CD14-positive monocyte (primary cell): ENCODE results near the gene GLDC. TPM values are rescaled to one million over a fixed set of nuclear protein-coding genes. Genes with fewer than 3 reads are reported as not detected.

Experiments
- DNase-seq, 3 donors: peaks; one replicate each; pipeline ENCODE4 v3.0.0-alpha.2; 2011 to 2022
- H2AFZ ChIP-seq: 2 replicates; pipeline ENCODE4 v1.6.0; 2012; ENCODE audit warnings: mild to moderate bottlenecking, low read depth, low read length, inconsistent platforms; ENCODE audit not compliant: insufficient read depth, poor library complexity, severe bottlenecking
- H3K27ac ChIP-seq, 2 donors: 1 replicate in 1 of 2; 2 replicates in 1 of 2; pipeline ENCODE4 v1.5.1; 2012 to 2013; ENCODE audit warnings: low read length in 2 of 2, control low read depth in 1 of 2, inconsistent platforms in 1 of 2, low read depth in 1 of 2, mild to moderate bottlenecking in 1 of 2
- H3K27me3 ChIP-seq, 2 donors: one replicate each; pipeline versions ENCODE4 v1.6.0 to v1.6.1; 2011 to 2013; ENCODE audit warnings: low read length in 2 of 2; ENCODE audit not compliant: control insufficient read depth in 2 of 2, insufficient read depth in 2 of 2
- H3K36me3 ChIP-seq, 2 donors: replicated peaks in 1 of 2; 1 replicate in 1 of 2; 2 replicates in 1 of 2; pipeline versions ENCODE4 v1.5.1 to v1.6.1; 2012 to 2013; ENCODE audit warnings: low read length in 2 of 2, control low read depth in 1 of 2, inconsistent platforms in 1 of 2, mild to moderate bottlenecking in 1 of 2; ENCODE audit not compliant: insufficient read depth in 2 of 2, control insufficient read depth in 1 of 2
- H3K4me1 ChIP-seq, 2 donors: 1 replicate in 1 of 2; 2 replicates in 1 of 2; pipeline versions ENCODE4 v1.5.1 to v1.6.1; 2012 to 2013; ENCODE audit warnings: low read length in 2 of 2, control low read depth in 1 of 2, inconsistent platforms in 1 of 2, mild to moderate bottlenecking in 1 of 2, moderate library complexity in 1 of 2; ENCODE audit not compliant: insufficient read depth in 2 of 2, control insufficient read depth in 1 of 2
- H3K4me2 ChIP-seq: replicated peaks from 2 replicates; pipeline ENCODE3; 2012; ENCODE audit warnings: low read length, moderate library complexity, mild to moderate bottlenecking; ENCODE audit not compliant: poor library complexity, severe bottlenecking; ENCODE audit errors: extremely low read depth
- H3K4me3 ChIP-seq, 3 experiments: fragments of 200-600 bp in 1 of 3; sonication (generic) in 1 of 3; replicated peaks in 1 of 3; 1 replicate in 2 of 3; 2 replicates in 1 of 3; pipeline ENCODE4 v1.5.1; 2011 to 2013; ENCODE audit warnings: low read length in 3 of 3, mild to moderate bottlenecking in 3 of 3, control low read depth in 2 of 3, low read depth in 2 of 3, inconsistent platforms in 1 of 3, moderate library complexity in 1 of 3
- H3K79me2 ChIP-seq: 2 replicates; pipeline ENCODE4 v1.6.0; 2012; ENCODE audit warnings: mild to moderate bottlenecking, control low read depth, inconsistent platforms, low read length, moderate library complexity; ENCODE audit not compliant: insufficient read depth
- H3K9ac ChIP-seq: 2 replicates; pipeline ENCODE4 v1.6.0; 2017; ENCODE audit warnings: low read length, mild to moderate bottlenecking; ENCODE audit not compliant: insufficient read depth, poor library complexity, severe bottlenecking
- H3K9me3 ChIP-seq, 2 donors: replicated peaks in 1 of 2; 1 replicate in 1 of 2; 2 replicates in 1 of 2; pipeline versions ENCODE4 v1.5.1 to v1.6.1; 2012 to 2013; ENCODE audit warnings: low read length in 2 of 2, control low read depth in 1 of 2; ENCODE audit not compliant: control insufficient read depth in 1 of 2, insufficient read depth in 1 of 2
- H4K20me1 ChIP-seq: 2 replicates; pipeline ENCODE4 v1.6.0; 2012; ENCODE audit warnings: mild to moderate bottlenecking, low read length, control low read depth, moderate library complexity; ENCODE audit not compliant: insufficient read depth
- H3K27ac Mint-ChIP-seq, 7 donors: one replicate each; pipeline ENCODE4 v1.8.0; 2020; ENCODE audit warnings: mild to moderate bottlenecking in 7 of 7, mixed read lengths in 7 of 7, moderate library complexity in 6 of 7, inconsistent platforms in 2 of 7
- H3K27me3 Mint-ChIP-seq, 3 donors: one replicate each; pipeline ENCODE4 v1.8.0; 2021 to 2022; ENCODE audit warnings: low read depth in 3 of 3, mild to moderate bottlenecking in 3 of 3, mixed read lengths in 3 of 3, moderate library complexity in 3 of 3, inconsistent platforms in 1 of 3
- H3K36me3 Mint-ChIP-seq, 2 donors: one replicate each; pipeline ENCODE4 v1.8.0; 2020; ENCODE audit warnings: mixed read lengths in 2 of 2, inconsistent platforms in 1 of 2, mild to moderate bottlenecking in 1 of 2
- H3K4me1 Mint-ChIP-seq: one replicate; pipeline ENCODE4 v1.8.0; 2020; ENCODE audit warnings: mild to moderate bottlenecking, mixed read lengths
- H3K4me3 Mint-ChIP-seq, 2 donors: one replicate each; pipeline ENCODE4 v1.8.0; 2020; ENCODE audit warnings: mild to moderate bottlenecking in 2 of 2, mixed read lengths in 2 of 2, moderate library complexity in 1 of 2
- H3K9me3 Mint-ChIP-seq, 7 donors: one replicate each; pipeline ENCODE4 v1.8.0; 2020 to 2022; ENCODE audit warnings: mixed read lengths in 7 of 7, mild to moderate bottlenecking in 6 of 7, moderate library complexity in 6 of 7, inconsistent platforms in 2 of 7
- CTCF ChIP-seq: fragments of 200-600 bp; IDR thresholded peaks from one replicate; pipeline ENCODE4 v1.8.0; 2022; ENCODE audit warnings: antibody characterized with exemption, mild to moderate bottlenecking
- WGBS: methylation state at CpG from one replicate; pipeline ENCODE4 v1.1.5; 2013; ENCODE audit warnings: missing lambda C conversion rate; ENCODE audit not compliant: insufficient coverage; 5-methylcytosine and 5-hydroxymethylcytosine counted together
- intact Hi-C, 2 donors: fragments of 100-400 bp; cut with micrococcal nuclease; formaldehyde crosslinking; loops; one replicate each; pipeline versions ENCODE4 v1.15.0 to v1.15.1; 2023
- polyA plus RNA-seq, 3 donors: library from polyadenylated mRNA; depleted of rRNA in 1 of 3; unstranded in 2 of 3; stranded (reverse) in 1 of 3; fragments of 300-500 nt in 2 of 3; fragments of >200 nt in 1 of 3; fragmentation: Illumina TruSeq in 2 of 3; gene quantifications; 1 replicate in 2 of 3; 2 replicates in 1 of 3; pipeline ENCODE4 v1.2.3, GENCODE V29; 2012 to 2021

GLDC gene
- polyA plus RNA-seq, 3 donors = not detected

GRCh38 chr9:6630502-6631206 lies 14.9 kb downstream of the GLDC start:
- H3K4me3 ChIP-seq = no peak overlapping the region
- no peak overlapping the region for H3K9ac ChIP-seq
- TF ChIP-seq CTCF = no peak
- no peak overlapping the region for H3K27ac Mint-ChIP-seq
- no peaks in the 10 kb centered on the region for H3K4me1 ChIP-seq
- H3K4me1 Mint-ChIP-seq = no peaks in the 10 kb centered on the region
- no peaks in the 10 kb centered on the region for H3K79me2 ChIP-seq
- H3K27me3 Mint-ChIP-seq = peaks cover 9 to 19% (median 16%) of the 10 kb centered on the region in 3 donors
- intact Hi-C loops = no loop called here
- H2AFZ ChIP-seq = no peak overlapping the region
- H3K36me3 Mint-ChIP-seq = no peaks in the 10 kb centered on the region
- H4K20me1 ChIP-seq = no peaks in the 10 kb centered on the region
- DNase-seq = no peak
- no peak overlapping the region for H3K27ac ChIP-seq
- H3K4me2 ChIP-seq = no peak overlapping the region
- WGBS = 91% methylated on average over 11 of the region's 11 CpGs
- no peak overlapping the region for H3K4me3 Mint-ChIP-seq
- no peaks in the 10 kb centered on the region for H3K9me3 ChIP-seq
- peaks cover 0 to 2% of the 10 kb centered on the region in 2 donors for H3K27me3 ChIP-seq
- peaks cover 0 to 3% (median 0%) of the 10 kb centered on the region in 7 donors for H3K9me3 Mint-ChIP-seq
- H3K36me3 ChIP-seq = no peaks in the 10 kb centered on the region

GRCh38 chr9:6628704-6629103 lies 16.8 kb downstream of the GLDC start:
- H4K20me1 ChIP-seq = no peaks in the 10 kb centered on the region
- H2AFZ ChIP-seq = no peak overlapping the region
- 89% methylated on average over 1 of the region's 2 CpGs for WGBS
- no peak overlapping the region for H3K27ac Mint-ChIP-seq
- H3K36me3 ChIP-seq = no peaks in the 10 kb centered on the region
- no peaks in the 10 kb centered on the region for H3K4me1 ChIP-seq
- no peak overlapping the region for H3K4me3 Mint-ChIP-seq
- DNase-seq = no peak
- peaks cover 0 to 4% (median 0%) of the 10 kb centered on the region in 7 donors for H3K9me3 Mint-ChIP-seq
- no peak for TF ChIP-seq CTCF
- intact Hi-C loops = no loop called here
- no peaks in the 10 kb centered on the region for H3K4me1 Mint-ChIP-seq
- no peaks in the 10 kb centered on the region for H3K9me3 ChIP-seq
- H3K79me2 ChIP-seq = no peaks in the 10 kb centered on the region
- H3K36me3 Mint-ChIP-seq = no peaks in the 10 kb centered on the region
- no peak overlapping the region for H3K4me2 ChIP-seq
- H3K9ac ChIP-seq = no peak overlapping the region
- no peak overlapping the region for H3K4me3 ChIP-seq
- H3K27me3 ChIP-seq = peaks cover 0 to 2% of the 10 kb centered on the region in 2 donors
- no peak overlapping the region for H3K27ac ChIP-seq
- peaks cover 7 to 16% (median 15%) of the 10 kb centered on the region in 3 donors for H3K27me3 Mint-ChIP-seq
